OCI-LY1 (cell line): ENCODE results near the gene SLC24A5.

Experiments used
- EZH2 ChIP-seq: fragments of 200-600 bp; sonication (generic), shearing (Covaris generic); IDR thresholded peaks from 2 replicates; pipeline ENCODE4 v1.8.0; 2017; ENCODE audit warnings: borderline replicate concordance, mixed run types, mild to moderate bottlenecking, antibody characterized with exemption, low read length, moderate library complexity, mixed read lengths
- TF ChIP-seq, protein P1 (sequence below): fragments of 200-600 bp; sonication (generic), shearing (Covaris generic); IDR thresholded peaks from 2 replicates; pipeline ENCODE4 v1.5.1; 2017; ENCODE audit warnings: mild to moderate bottlenecking, antibody characterized with exemption, low read length, moderate library complexity, mixed read lengths

DNA sequence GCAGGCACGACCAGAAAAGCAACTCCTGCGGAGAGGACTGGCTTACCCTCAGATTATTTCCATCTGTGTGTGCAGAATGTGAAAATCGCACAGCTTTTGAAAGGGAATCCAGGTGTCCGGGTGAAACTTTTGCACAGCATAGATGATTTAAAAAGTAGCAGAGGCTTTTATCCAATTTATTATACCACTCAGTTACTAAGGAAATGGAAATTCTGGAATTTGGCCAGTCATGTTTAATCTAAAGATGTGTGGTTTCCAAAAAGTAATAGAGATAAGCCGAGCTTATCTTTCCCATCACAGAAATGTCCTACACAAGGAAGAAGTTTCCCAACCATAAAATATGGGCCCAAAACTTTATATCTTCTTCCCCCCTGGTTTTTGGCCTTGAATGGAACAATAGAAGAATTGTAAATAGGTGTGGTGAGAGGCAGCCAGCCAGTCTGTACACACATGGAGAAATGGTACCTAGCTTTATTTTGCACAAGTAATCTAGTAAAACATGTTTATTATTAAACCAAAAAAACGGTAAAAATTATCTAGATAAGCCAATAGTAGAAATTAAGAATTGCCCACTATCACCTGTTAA, 19.3 kb upstream of the SLC24A5 start:
- TF ChIP-seq, protein P1, sequence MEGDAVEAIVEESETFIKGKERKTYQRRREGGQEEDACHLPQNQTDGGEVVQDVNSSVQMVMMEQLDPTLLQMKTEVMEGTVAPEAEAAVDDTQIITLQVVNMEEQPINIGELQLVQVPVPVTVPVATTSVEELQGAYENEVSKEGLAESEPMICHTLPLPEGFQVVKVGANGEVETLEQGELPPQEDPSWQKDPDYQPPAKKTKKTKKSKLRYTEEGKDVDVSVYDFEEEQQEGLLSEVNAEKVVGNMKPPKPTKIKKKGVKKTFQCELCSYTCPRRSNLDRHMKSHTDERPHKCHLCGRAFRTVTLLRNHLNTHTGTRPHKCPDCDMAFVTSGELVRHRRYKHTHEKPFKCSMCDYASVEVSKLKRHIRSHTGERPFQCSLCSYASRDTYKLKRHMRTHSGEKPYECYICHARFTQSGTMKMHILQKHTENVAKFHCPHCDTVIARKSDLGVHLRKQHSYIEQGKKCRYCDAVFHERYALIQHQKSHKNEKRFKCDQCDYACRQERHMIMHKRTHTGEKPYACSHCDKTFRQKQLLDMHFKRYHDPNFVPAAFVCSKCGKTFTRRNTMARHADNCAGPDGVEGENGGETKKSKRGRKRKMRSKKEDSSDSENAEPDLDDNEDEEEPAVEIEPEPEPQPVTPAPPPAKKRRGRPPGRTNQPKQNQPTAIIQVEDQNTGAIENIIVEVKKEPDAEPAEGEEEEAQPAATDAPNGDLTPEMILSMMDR = no peak
- no peak for TF ChIP-seq EZH2
